Measurements from ENCODE around the gene SELENOH.

GRCh38 chr11:57727185-57727584, 14.1 kb upstream of the SELENOH start:
- TF ChIP-seq CTCF (conservative IDR thresholded peaks at IDR 0.05 in 1 of 2, IDR thresholded peaks at IDR 0.05 in 1 of 2; ENCODE audit: extremely low read depth in 1 of 2, insufficient read depth in 1 of 2, low read depth in 1 of 2, low read length in 2 of 2): no peak
- TF ChIP-seq EZH2 (IDR thresholded peaks at IDR 0.05; ENCODE audit: borderline replicate concordance, low read length): no peak
